Left ventricle myocardium inferior (tissue), 1 donor: ENCODE data around the gene CLEC9A. TPM values are rescaled to one million over a fixed set of nuclear protein-coding genes. Genes with fewer than 3 reads are reported as not detected.

Source experiments
- DNase-seq: peaks from one replicate; pipeline ENCODE4 v3.0.0-alpha.2; 2020
- H3K27ac ChIP-seq: fragments of 200-600 bp; replicated peaks from 2 replicates; pipeline ENCODE4 v1.8.0; 2021
- H3K27me3 ChIP-seq: fragments of 200-600 bp; 2 replicates; pipeline ENCODE4 v1.8.0; 2021; ENCODE audit warnings: low read depth
- H3K36me3 ChIP-seq: fragments of 200-600 bp; 2 replicates; pipeline ENCODE4 v1.8.0; 2021
- H3K4me1 ChIP-seq: fragments of 200-600 bp; 2 replicates; pipeline ENCODE4 v1.8.0; 2021
- H3K4me3 ChIP-seq: fragments of 200-600 bp; 2 replicates; pipeline ENCODE4 v1.8.0; 2021; ENCODE audit warnings: mild to moderate bottlenecking, moderate library complexity
- H3K9me3 ChIP-seq: fragments of 200-600 bp; replicated peaks from 2 replicates; pipeline ENCODE4 v1.8.0; 2021
- intact Hi-C: fragments of 100-400 bp; cut with micrococcal nuclease; formaldehyde crosslinking; loops from one replicate; pipeline ENCODE4 v1.11.0; 2022
- total RNA-seq: library from RNA; stranded (reverse); fragmentation: NEBNext Ultra II Directional; extraction: Animal tissue kit (Norgen Biotek cat#: 25700); gene quantifications from one replicate; pipeline ENCODE4 v1.2.1, GENCODE V29; 2021
- TF ChIP-seq, protein P1 (sequence below): fragments of 200-600 bp; IDR thresholded peaks from 2 replicates; pipeline ENCODE4 v1.8.0; 2021; ENCODE audit warnings: antibody characterized with exemption, mild to moderate bottlenecking, borderline replicate concordance
- donor health status: DM: no; HTN: yes; CAD: no; lungs with severe emphysema.

Gene CLEC9A
- total RNA-seq, 1 donor from 2014 or later, result not detected

DNA sequence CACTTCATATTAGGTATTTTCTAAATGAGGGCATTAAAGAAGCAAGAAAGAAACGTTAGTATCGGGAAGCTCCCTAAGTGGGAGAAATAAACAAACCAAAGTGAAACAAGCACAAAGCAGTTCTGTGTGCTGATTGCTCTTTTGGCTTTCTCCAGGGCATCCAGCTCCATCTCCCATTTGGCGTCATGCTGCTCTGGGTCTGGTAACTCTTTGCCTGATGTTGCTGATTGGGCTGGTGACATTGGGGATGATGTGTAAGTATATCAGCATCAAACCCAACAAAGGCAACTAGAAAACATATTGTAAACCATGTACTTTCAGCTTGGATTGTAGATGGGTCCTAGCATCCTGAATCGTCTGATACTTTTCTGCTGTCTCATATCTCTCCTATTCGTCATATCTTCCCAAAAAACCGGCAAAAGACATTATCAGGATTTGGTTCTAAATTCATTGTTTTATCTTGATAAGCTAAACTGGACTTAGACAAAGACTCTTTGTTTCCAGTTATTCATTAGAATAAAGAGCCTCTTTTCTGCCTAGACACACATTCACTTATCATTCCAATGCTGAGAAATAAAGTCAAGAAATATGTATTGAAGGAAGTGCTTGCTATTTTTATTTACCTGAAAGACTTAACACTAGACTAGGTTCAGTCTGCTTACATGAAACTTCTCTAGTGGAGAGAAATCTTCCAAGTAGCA is 17.7 kb upstream of the CLEC9A start:
- Histone ChIP-seq H3K36me3 (no peaks in the 10 kb centered on the region), H3K27ac (no peak overlapping the region), H3K9me3 (no peaks in the 10 kb centered on the region), H3K4me3 (no peak overlapping the region), H3K27me3 (peaks cover 4% of the 10 kb centered on the region), H3K4me1 (no peaks in the 10 kb centered on the region)
- intact Hi-C loops, result no loop called here
- TF ChIP-seq, protein P1, sequence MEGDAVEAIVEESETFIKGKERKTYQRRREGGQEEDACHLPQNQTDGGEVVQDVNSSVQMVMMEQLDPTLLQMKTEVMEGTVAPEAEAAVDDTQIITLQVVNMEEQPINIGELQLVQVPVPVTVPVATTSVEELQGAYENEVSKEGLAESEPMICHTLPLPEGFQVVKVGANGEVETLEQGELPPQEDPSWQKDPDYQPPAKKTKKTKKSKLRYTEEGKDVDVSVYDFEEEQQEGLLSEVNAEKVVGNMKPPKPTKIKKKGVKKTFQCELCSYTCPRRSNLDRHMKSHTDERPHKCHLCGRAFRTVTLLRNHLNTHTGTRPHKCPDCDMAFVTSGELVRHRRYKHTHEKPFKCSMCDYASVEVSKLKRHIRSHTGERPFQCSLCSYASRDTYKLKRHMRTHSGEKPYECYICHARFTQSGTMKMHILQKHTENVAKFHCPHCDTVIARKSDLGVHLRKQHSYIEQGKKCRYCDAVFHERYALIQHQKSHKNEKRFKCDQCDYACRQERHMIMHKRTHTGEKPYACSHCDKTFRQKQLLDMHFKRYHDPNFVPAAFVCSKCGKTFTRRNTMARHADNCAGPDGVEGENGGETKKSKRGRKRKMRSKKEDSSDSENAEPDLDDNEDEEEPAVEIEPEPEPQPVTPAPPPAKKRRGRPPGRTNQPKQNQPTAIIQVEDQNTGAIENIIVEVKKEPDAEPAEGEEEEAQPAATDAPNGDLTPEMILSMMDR, result no peak
- DNase-seq, result no peak

DNA sequence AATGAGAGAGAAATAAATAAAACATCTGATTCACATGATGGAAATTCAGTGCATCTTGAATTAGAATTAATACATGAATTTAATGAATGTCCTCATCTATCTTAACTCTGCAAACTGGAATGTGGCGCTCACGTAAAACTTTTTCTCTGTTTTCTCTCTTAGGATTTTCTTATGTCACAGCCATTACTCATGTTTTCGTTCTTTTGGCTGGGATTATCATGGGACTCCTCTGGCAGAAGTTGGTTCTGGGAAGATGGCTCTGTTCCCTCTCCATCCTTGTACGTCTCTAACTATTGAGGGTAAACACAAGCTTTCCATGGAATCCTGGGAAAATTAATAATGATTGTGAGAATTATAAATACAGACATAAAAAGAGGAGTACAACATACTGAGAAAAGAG is 15.0 kb upstream of the CLEC9A start:
- intact Hi-C loops, result no loop called here
- Histone ChIP-seq H3K4me1 (no peaks in the 10 kb centered on the region), H3K9me3 (no peaks in the 10 kb centered on the region), H3K4me3 (no peak overlapping the region), H3K27me3 (peaks cover 2% of the 10 kb centered on the region), H3K27ac (no peak overlapping the region), H3K36me3 (no peaks in the 10 kb centered on the region)
- DNase-seq, result no peak
- TF ChIP-seq, protein P1, result no peak

DNA sequence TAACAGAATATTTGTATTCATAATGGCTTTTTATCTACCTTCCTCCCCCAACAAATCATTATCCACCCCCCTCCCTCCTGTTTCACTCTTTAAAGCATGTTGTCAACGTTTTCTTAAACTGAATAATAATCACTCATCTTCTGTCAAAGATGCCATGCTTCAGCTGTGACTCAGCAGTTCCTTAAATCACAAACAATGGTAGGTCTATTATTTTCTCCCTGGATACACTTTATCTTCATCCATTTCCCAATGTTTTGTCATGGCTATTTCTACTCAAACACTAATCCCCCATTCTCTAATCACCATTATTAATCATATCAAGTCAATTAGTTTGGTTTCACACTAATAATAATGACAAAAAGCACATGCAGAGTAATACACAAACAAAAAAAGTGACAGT is 13.6 kb upstream of the CLEC9A start:
- TF ChIP-seq, protein P1, result no peak
- Histone ChIP-seq H3K27me3 (peaks cover 2% of the 10 kb centered on the region), H3K4me3 (no peak overlapping the region), H3K36me3 (no peaks in the 10 kb centered on the region), H3K9me3 (no peaks in the 10 kb centered on the region), H3K27ac (no peak overlapping the region), H3K4me1 (no peaks in the 10 kb centered on the region)
- intact Hi-C loops, result no loop called here
- no peak for DNase-seq

DNA sequence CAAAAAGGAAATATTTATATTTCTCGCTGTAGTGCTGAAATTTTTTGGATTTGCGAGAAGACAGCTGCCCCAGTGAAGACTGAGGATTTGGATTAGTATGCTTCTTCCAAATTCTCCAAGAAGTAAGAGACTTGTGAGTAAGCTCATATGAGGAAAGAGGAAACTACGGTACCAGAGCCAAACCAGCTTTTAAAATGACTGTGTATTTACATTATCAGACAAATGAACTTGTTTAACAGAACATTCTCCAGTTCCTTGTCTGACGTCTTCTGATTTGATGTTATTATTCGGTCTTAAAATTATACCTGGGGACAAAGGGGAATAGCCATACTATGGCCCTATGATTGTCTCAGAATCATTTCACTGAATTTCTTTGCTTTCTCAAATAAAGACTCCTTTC is 12.1 kb upstream of the CLEC9A start:
- TF ChIP-seq, protein P1, result no peak
- Histone ChIP-seq H3K36me3 (no peaks in the 10 kb centered on the region), H3K27me3 (no peaks in the 10 kb centered on the region), H3K27ac (no peak overlapping the region), H3K4me3 (no peak overlapping the region), H3K4me1 (no peaks in the 10 kb centered on the region), H3K9me3 (no peaks in the 10 kb centered on the region)
- no peak for DNase-seq
- intact Hi-C loops, result no loop called here

DNA sequence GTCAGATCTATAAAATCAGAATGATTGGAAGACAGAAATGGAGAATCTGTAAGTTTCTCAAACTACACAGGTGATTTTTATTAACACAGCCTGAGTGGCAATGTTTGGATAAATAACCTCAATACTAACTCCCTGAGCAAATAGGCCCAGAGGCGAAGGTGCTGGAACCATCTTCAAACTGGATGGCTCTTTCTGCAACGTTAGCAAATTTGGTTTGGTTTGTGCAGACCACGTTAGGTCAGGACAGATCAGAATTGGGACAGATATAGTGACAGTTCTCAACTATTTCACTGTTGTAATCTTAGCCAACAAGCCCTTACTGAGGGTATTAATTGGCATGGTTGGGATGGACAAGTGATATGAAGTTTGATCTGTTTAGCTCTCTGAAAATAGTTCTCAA is 9.1 kb upstream of the CLEC9A start:
- Histone ChIP-seq H3K27ac (no peak overlapping the region), H3K4me3 (no peak overlapping the region), H3K36me3 (no peaks in the 10 kb centered on the region), H3K27me3 (no peaks in the 10 kb centered on the region), H3K9me3 (no peaks in the 10 kb centered on the region), H3K4me1 (no peaks in the 10 kb centered on the region)
- DNase-seq, result no peak
- TF ChIP-seq, protein P1, result no peak
- intact Hi-C loops, result no loop called here
